H1 (cell line): Measurements from ENCODE around the gene NEDD1. TPM values are rescaled to one million over a fixed set of nuclear protein-coding genes. Genes with fewer than 3 reads are reported as not detected.

Source experiments
- CTCF ChIA-PET: fragments of 300-600 bp; sonication (Branson Sonifier 250); formaldehyde crosslinking; loops from one replicate; lab custom pipeline; 2021; ENCODE audit not compliant: partially characterized antibody; lab: Charles Lee
- POLR2A ChIA-PET: fragments of 300-600 bp; sonication (Branson Sonifier 250); formaldehyde crosslinking; loops from one replicate; lab custom pipeline; 2021; ENCODE audit warnings: inconsistent platforms; ENCODE audit not compliant: partially characterized antibody; lab: Charles Lee
- DNase-seq, 2 experiments: peaks; one replicate each; pipeline versions ENCODE4 v3.0.0 to v3.0.0-alpha.2; 2010 to 2022; ENCODE audit warnings: low spot score in 2 of 2, low read depth in 1 of 2, mixed read lengths in 1 of 2
- FAIRE-seq: peaks from 2 replicates; lab custom pipeline; 2011; peaks lifted over from hg19 to GRCh38; lab: Jason Lieb, UNC
- H2AFZ ChIP-seq: 2 replicates; pipeline ENCODE4 v1.8.1; 2012; ENCODE audit warnings: low read length, inconsistent platforms
- H2AK5ac ChIP-seq: 2 replicates; pipeline ENCODE4 v1.6.1; 2013; ENCODE audit warnings: low read depth, low read length
- H2BK120ac ChIP-seq: replicated peaks from 2 replicates; pipeline ENCODE3; 2013; ENCODE audit warnings: low read depth, low read length, inconsistent platforms
- H2BK12ac ChIP-seq: 2 replicates; pipeline ENCODE4 v1.6.1; 2013; ENCODE audit warnings: low read depth, low read length
- H2BK15ac ChIP-seq: 2 replicates; pipeline ENCODE4 v1.6.1; 2013; ENCODE audit warnings: low read length
- H2BK20ac ChIP-seq: 2 replicates; pipeline ENCODE4 v1.6.1; 2013; ENCODE audit warnings: low read length
- H2BK5ac ChIP-seq: 2 replicates; pipeline ENCODE4 v1.6.1; 2013; ENCODE audit warnings: low read depth, low read length
- H3K14ac ChIP-seq: 2 replicates; pipeline ENCODE4 v1.6.1; 2013; ENCODE audit warnings: inconsistent platforms; ENCODE audit not compliant: insufficient read length
- H3K18ac ChIP-seq: 2 replicates; pipeline ENCODE4 v1.6.1; 2013; ENCODE audit warnings: low read length; ENCODE audit errors: extremely low read depth
- H3K23ac ChIP-seq: 2 replicates; pipeline ENCODE4 v1.6.1; 2013; ENCODE audit warnings: inconsistent platforms; ENCODE audit not compliant: insufficient read length
- H3K23me2 ChIP-seq: 2 replicates; pipeline ENCODE4 v1.6.1; 2013; ENCODE audit warnings: low read depth, low read length
- H3K27ac ChIP-seq: 2 replicates; pipeline ENCODE4 v1.6.1; 2011; ENCODE audit warnings: low read depth, low read length, inconsistent platforms
- H3K27me3 ChIP-seq, 4 experiments: replicated peaks in 1 of 4; 1 replicate in 1 of 4; 2 replicates in 3 of 4; pipeline versions ENCODE4 v1.6.1 to v1.8.1; 2011 to 2013; ENCODE audit warnings: low read length in 3 of 4, mild to moderate bottlenecking in 3 of 4, inconsistent platforms in 2 of 4, mixed read lengths in 2 of 4, moderate library complexity in 1 of 4; ENCODE audit not compliant: control insufficient read depth in 3 of 4, insufficient read depth in 3 of 4; ENCODE audit errors: extremely low read depth in 1 of 4
- H3K36me3 ChIP-seq, 4 experiments: 2 replicates each; pipeline versions ENCODE4 v1.6.1 to v1.8.1; 2011 to 2013; ENCODE audit warnings: mild to moderate bottlenecking in 4 of 4, low read length in 3 of 4, moderate library complexity in 2 of 4, control low read depth in 1 of 4, inconsistent platforms in 1 of 4; ENCODE audit not compliant: insufficient read depth in 4 of 4, control insufficient read depth in 2 of 4
- H3K4ac ChIP-seq: replicated peaks from 2 replicates; pipeline ENCODE3; 2013; ENCODE audit warnings: low read length, low read depth, mixed read lengths, inconsistent platforms; ENCODE audit not compliant: insufficient read length
- H3K4me1 ChIP-seq, 4 experiments: replicated peaks in 1 of 4; 1 replicate in 1 of 4; 2 replicates in 3 of 4; pipeline versions ENCODE4 v1.6.1 to v1.8.1; 2011 to 2013; ENCODE audit warnings: low read length in 3 of 4, inconsistent platforms in 2 of 4, mixed read lengths in 1 of 4; ENCODE audit not compliant: insufficient read depth in 4 of 4, control insufficient read depth in 3 of 4
- H3K4me2 ChIP-seq, 2 experiments: 2 replicates each; pipeline versions ENCODE4 v1.6.1 to v1.8.1; 2011 to 2013; ENCODE audit warnings: low read depth in 2 of 2, low read length in 2 of 2, control low read depth in 1 of 2, inconsistent platforms in 1 of 2, mild to moderate bottlenecking in 1 of 2; ENCODE audit not compliant: insufficient read depth in 1 of 2
- H3K4me3 ChIP-seq, 4 experiments: fragments of 200-600, 300-600 bp in 1 of 4; sonication (generic), shearing (Covaris generic), sonication (Bioruptor Twin) in 1 of 4; 2 replicates each; pipeline versions ENCODE4 v1.5.1 to v1.8.1; 2011 to 2016; ENCODE audit warnings: low read length in 4 of 4, low read depth in 3 of 4, control low read depth in 2 of 4, inconsistent platforms in 2 of 4, mild to moderate bottlenecking in 2 of 4, mixed read lengths in 1 of 4, moderate library complexity in 1 of 4; ENCODE audit not compliant: insufficient read depth in 2 of 4; ENCODE audit errors: extremely low read depth in 1 of 4
- H3K56ac ChIP-seq: replicated peaks from 2 replicates; pipeline ENCODE3; 2013; ENCODE audit warnings: low read depth, mild to moderate bottlenecking, mixed read lengths, low read length, inconsistent platforms; ENCODE audit not compliant: insufficient read length
- H3K79me1 ChIP-seq: 2 replicates; pipeline ENCODE4 v1.6.1; 2013; ENCODE audit warnings: low read depth, low read length, control low read depth
- H3K79me2 ChIP-seq, 2 experiments: 2 replicates each; pipeline versions ENCODE4 v1.6.1 to v1.8.1; 2012 to 2013; ENCODE audit warnings: low read length in 2 of 2, mild to moderate bottlenecking in 2 of 2, inconsistent platforms in 1 of 2; ENCODE audit not compliant: insufficient read depth in 2 of 2, control insufficient read depth in 1 of 2
- H3K9ac ChIP-seq, 4 experiments: replicated peaks in 1 of 4; 1 replicate in 1 of 4; 2 replicates in 3 of 4; pipeline versions ENCODE4 v1.6.1 to v1.8.1; 2011 to 2013; ENCODE audit warnings: low read depth in 3 of 4, low read length in 3 of 4, control low read depth in 2 of 4, mild to moderate bottlenecking in 2 of 4, moderate library complexity in 2 of 4, inconsistent platforms in 1 of 4; ENCODE audit errors: extremely low read depth in 1 of 4
- H3K9me3 ChIP-seq, 2 experiments: 2 replicates each; pipeline versions ENCODE4 v1.6.1 to v1.8.1; 2012 to 2013; ENCODE audit warnings: mild to moderate bottlenecking in 2 of 2, moderate library complexity in 2 of 2, control low read depth in 1 of 2, inconsistent platforms in 1 of 2, low read depth in 1 of 2, low read length in 1 of 2, mixed read lengths in 1 of 2; ENCODE audit not compliant: insufficient read depth in 2 of 2
- H4K20me1 ChIP-seq, 2 experiments: replicated peaks in 1 of 2; 2 replicates each; pipeline versions ENCODE3 to v1.8.1; 2011 to 2013; ENCODE audit warnings: inconsistent platforms in 2 of 2, low read length in 2 of 2, mild to moderate bottlenecking in 1 of 2; ENCODE audit not compliant: insufficient read depth in 2 of 2, control insufficient read depth in 1 of 2
- H4K5ac ChIP-seq: 2 replicates; pipeline ENCODE4 v1.6.1; 2013; ENCODE audit warnings: low read length, low read depth, mixed read lengths, inconsistent platforms; ENCODE audit not compliant: insufficient read length
- H4K8ac ChIP-seq: 2 replicates; pipeline ENCODE4 v1.8.0; 2013; ENCODE audit warnings: mild to moderate bottlenecking, moderate library complexity, low read length, inconsistent platforms; ENCODE audit not compliant: insufficient read depth; ENCODE audit errors: extremely low read depth
- H4K91ac ChIP-seq: replicated peaks from 2 replicates; pipeline ENCODE3; 2013; ENCODE audit warnings: low read length, mixed read lengths, inconsistent platforms; ENCODE audit not compliant: insufficient read length
- ATF3 ChIP-seq: IDR thresholded peaks from 2 replicates; pipeline ENCODE4 v1.6.1; 2011; ENCODE audit warnings: low read depth, mild to moderate bottlenecking, low read length; ENCODE audit not compliant: insufficient read depth
- E2F6 ChIP-seq: IDR thresholded peaks from 2 replicates; pipeline ENCODE4 v1.6.1; 2012; ENCODE audit warnings: inconsistent platforms
- HDAC2 ChIP-seq, 2 experiments: fragments of 300-600 bp in 1 of 2; sonication (generic) in 1 of 2; IDR thresholded peaks; 2 replicates each; pipeline ENCODE4 v1.6.1; 2011 to 2012; ENCODE audit warnings: low read depth in 2 of 2, low read length in 2 of 2, mild to moderate bottlenecking in 2 of 2, moderate library complexity in 2 of 2, borderline replicate concordance in 1 of 2, inconsistent platforms in 1 of 2
- JUND ChIP-seq: IDR thresholded peaks from 2 replicates; pipeline ENCODE4 v1.6.1; 2011; ENCODE audit warnings: mild to moderate bottlenecking, improper control_type of control experiment, low read length
- POLR2A ChIP-seq, 2 experiments: IDR thresholded peaks; 1 replicate in 1 of 2; 2 replicates in 1 of 2; pipeline ENCODE4 v1.6.1; 2011; ENCODE audit warnings: low read depth in 2 of 2, low read length in 2 of 2, mild to moderate bottlenecking in 2 of 2; ENCODE audit errors: control extremely low read depth in 1 of 2
- RAD21 ChIP-seq, 2 experiments: IDR thresholded peaks in 1 of 2; conservative IDR thresholded peaks in 1 of 2; 2 replicates each; pipeline ENCODE4 v1.6.1; 2011; ENCODE audit warnings: low read depth in 2 of 2, low read length in 2 of 2, improper control_type of control experiment in 1 of 2, inconsistent platforms in 1 of 2, mild to moderate bottlenecking in 1 of 2, moderate library complexity in 1 of 2
- SAP30 ChIP-seq: fragments of 300-600 bp; sonication (generic); IDR thresholded peaks from 2 replicates; pipeline ENCODE4 v1.7.1; 2012; ENCODE audit warnings: low read length, moderate library complexity, mild to moderate bottlenecking, inconsistent platforms; ENCODE audit not compliant: insufficient read depth, insufficient replicate concordance
- USF2 ChIP-seq: IDR thresholded peaks from 2 replicates; pipeline ENCODE4 v1.6.1; 2011; ENCODE audit warnings: low read length, improper control_type of control experiment
- ZNF274 ChIP-seq: IDR thresholded peaks from 2 replicates; pipeline ENCODE4 v1.7.0; 2012; ENCODE audit warnings: low read length, borderline replicate concordance; ENCODE audit errors: extremely low read depth
- WGBS, 2 experiments: shearing (Covaris generic) in 1 of 2; methylation state at CpG; one replicate each; pipeline versions ENCODE4 v1.1.6 to v1.1.7; 2013 to 2015; ENCODE audit warnings: low lambda C conversion rate in 2 of 2, mixed read lengths in 2 of 2, inconsistent platforms in 1 of 2, low coverage in 1 of 2, missing lambda C conversion rate in 1 of 2; ENCODE audit not compliant: insufficient replicate concordance in 2 of 2, insufficient coverage in 1 of 2, insufficient read length in 1 of 2; ENCODE audit errors: extremely low coverage in 1 of 2, missing lambda C conversion rate in 1 of 2; 5-methylcytosine and 5-hydroxymethylcytosine counted together
- polyA plus RNA-seq, 7 experiments: library from polyadenylated mRNA; depleted of rRNA in 3 of 7; stranded (reverse) in 5 of 7; unstranded in 2 of 7; fragments of >200 nt in 5 of 7; fragments of 200-250 nt in 2 of 7; gene quantifications; 1 replicate in 5 of 7; 2 replicates in 1 of 7; 4 replicates in 1 of 7; pipeline versions ENCODE4 v1.2.1 to v1.2.3, GENCODE V29; 2011 to 2013; ENCODE audit warnings: missing spikeins in 2 of 7, mixed read lengths in 2 of 7
- total RNA-seq: library from RNA; stranded (reverse); fragmentation: NEBNext Ultra II Directional; extraction: Animal tissue kit (Norgen Biotek cat#: 25700); gene quantifications from 2 replicates; pipeline ENCODE4 v1.2.1, GENCODE V29; 2021

Gene NEDD1
- total and polyA plus RNA-seq, 2 of the 8 experiments (the other 6 are each of a cell fraction or from before 2014, with no cell fraction given) = 9.0 to 26.6 TPM

- Histone ChIP-seq H3K4ac (no peak overlapping the region), H4K20me1 (no peaks in the 10 kb centered on the region), H3K23me2 (no peaks in the 10 kb centered on the region; the same call in 1 of the 2 replicates), H2AFZ (no peak overlapping the region), H3K23ac (no peak overlapping the region), H3K18ac (no peak overlapping the region), H3K27ac (no peak overlapping the region), H3K56ac (no peak overlapping the region), H3K9me3 (no peaks in the 10 kb centered on the region), H2BK120ac (no peak overlapping the region), H2AK5ac (no peak overlapping the region), H3K79me1 (no peaks in the 10 kb centered on the region), H3K36me3 (no peaks in the 10 kb centered on the region), H2BK5ac (no peak overlapping the region), H2BK15ac (no peak overlapping the region), H4K5ac (no peak overlapping the region), H3K4me2 (no peak overlapping the region), H3K4me3 (no peak overlapping the region), H4K91ac (no peak overlapping the region), H3K9ac (no peak overlapping the region), H3K14ac (no peak overlapping the region), H3K4me1 (no peaks in the 10 kb centered on the region), H3K79me2 (no peaks in the 10 kb centered on the region), H4K8ac (no peak overlapping the region), H2BK12ac (no peak overlapping the region), H3K27me3 (no peaks in the 10 kb centered on the region), H2BK20ac (no peak overlapping the region)
- FAIRE-seq = no peak
- WGBS, 2 experiments = 90% methylated on average over 7 of the region's 7 CpGs; no CpG with 5 or more reads in 1 of the 2 experiments
- POLR2A ChIA-PET = interaction anchor here (1.0 kb wide), 2 partner anchors 134 to 560 kb away, joined by 3 to 7 read pairs; no protein-coding TSS in a partner anchor
- CTCF ChIA-PET = interaction anchor here (1.0 to 2.9 kb wide), 4 partner anchors 11 to 406 kb away, joined by 3 to 12 read pairs (median 8); no protein-coding TSS in a partner anchor
- no peak for DNase-seq
- no peak for TF ChIP-seq E2F6
- no peak for TF ChIP-seq ATF3
- no peak for TF ChIP-seq JUND
- TF ChIP-seq SAP30 = no peak
- no peak for TF ChIP-seq HDAC2 (IDR thresholded peaks at IDR 0.05; ENCODE audit: borderline replicate concordance in 1 of 2, low read depth in 2 of 2, low read length in 2 of 2)
- no peak for TF ChIP-seq USF2
- no peak for TF ChIP-seq RAD21 (IDR thresholded peaks at IDR 0.05 in 1 of 2, conservative IDR thresholded peaks at IDR 0.05 in 1 of 2; ENCODE audit: low read depth in 2 of 2, low read length in 2 of 2)
- TF ChIP-seq ZNF274 = no peak
- TF ChIP-seq POLR2A (IDR thresholded peaks at IDR 0.05; ENCODE audit: control extremely low read depth in 1 of 2, low read depth in 2 of 2, low read length in 2 of 2) = no peak
Observed at GRCh38 chr12:96997797-96998484, 90.9 kb downstream of the NEDD1 start.
